SK-N-SH (cell line): ENCODE data around the gene IP6K1.

Experiments used
- ELF1 ChIP-seq: IDR thresholded peaks from 2 replicates; pipeline ENCODE4 v1.4.0; 2012
- EP300 ChIP-seq, 2 experiments: IDR thresholded peaks; 2 replicates each; pipeline versions ENCODE4 v1.4.0 to v1.6.1; 2012; ENCODE audit warnings: borderline replicate concordance in 1 of 2, low read depth in 1 of 2, low read length in 1 of 2
- EZH2phosphoT487 ChIP-seq: fragments of 200-600 bp; sonication (generic); IDR thresholded peaks from 2 replicates; pipeline ENCODE4 v1.6.1; 2017; ENCODE audit warnings: low read depth, mixed run types, mild to moderate bottlenecking, antibody characterized with exemption, moderate library complexity, borderline replicate concordance
- JUND ChIP-seq: IDR thresholded peaks from 2 replicates; pipeline ENCODE4 v1.4.0; 2012
- NRF1 ChIP-seq: IDR thresholded peaks from 2 replicates; pipeline ENCODE4 v1.6.1; 2012; ENCODE audit warnings: low read depth, mild to moderate bottlenecking, low read length
- POLR2AphosphoS5 ChIP-seq: IDR thresholded peaks from 2 replicates; pipeline ENCODE4 v1.6.1; 2012; ENCODE audit warnings: low read depth, low read length
- RAD21 ChIP-seq: IDR thresholded peaks from 2 replicates; pipeline ENCODE4 v1.6.1; 2012; ENCODE audit warnings: mild to moderate bottlenecking, low read length
- SIN3A ChIP-seq: IDR thresholded peaks from 2 replicates; pipeline ENCODE4 v1.6.1; 2012; ENCODE audit warnings: low read depth, mild to moderate bottlenecking, low read length, moderate library complexity, borderline replicate concordance
- TCF12 ChIP-seq: IDR thresholded peaks from 2 replicates; pipeline ENCODE4 v1.4.0; 2012
- YY1 ChIP-seq: IDR thresholded peaks from 2 replicates; pipeline ENCODE4 v1.4.0; 2012; ENCODE audit warnings: low read depth, mild to moderate bottlenecking
- TF ChIP-seq, protein P1 (sequence below): fragments of 200-600 bp; sonication (generic); IDR thresholded peaks from 2 replicates; pipeline ENCODE4 v1.6.1; 2017; ENCODE audit warnings: antibody characterized with exemption, mild to moderate bottlenecking, moderate library complexity
- TF ChIP-seq, protein P2 (sequence below): IDR thresholded peaks from 2 replicates; pipeline ENCODE4 v1.4.0; 2012; ENCODE audit warnings: low read depth, borderline replicate concordance
- TF ChIP-seq, protein P3 (sequence below): IDR thresholded peaks from 2 replicates; pipeline ENCODE4 v1.6.1; 2012; ENCODE audit warnings: mild to moderate bottlenecking, low read depth, low read length, moderate library complexity

- TF ChIP-seq, protein P1, sequence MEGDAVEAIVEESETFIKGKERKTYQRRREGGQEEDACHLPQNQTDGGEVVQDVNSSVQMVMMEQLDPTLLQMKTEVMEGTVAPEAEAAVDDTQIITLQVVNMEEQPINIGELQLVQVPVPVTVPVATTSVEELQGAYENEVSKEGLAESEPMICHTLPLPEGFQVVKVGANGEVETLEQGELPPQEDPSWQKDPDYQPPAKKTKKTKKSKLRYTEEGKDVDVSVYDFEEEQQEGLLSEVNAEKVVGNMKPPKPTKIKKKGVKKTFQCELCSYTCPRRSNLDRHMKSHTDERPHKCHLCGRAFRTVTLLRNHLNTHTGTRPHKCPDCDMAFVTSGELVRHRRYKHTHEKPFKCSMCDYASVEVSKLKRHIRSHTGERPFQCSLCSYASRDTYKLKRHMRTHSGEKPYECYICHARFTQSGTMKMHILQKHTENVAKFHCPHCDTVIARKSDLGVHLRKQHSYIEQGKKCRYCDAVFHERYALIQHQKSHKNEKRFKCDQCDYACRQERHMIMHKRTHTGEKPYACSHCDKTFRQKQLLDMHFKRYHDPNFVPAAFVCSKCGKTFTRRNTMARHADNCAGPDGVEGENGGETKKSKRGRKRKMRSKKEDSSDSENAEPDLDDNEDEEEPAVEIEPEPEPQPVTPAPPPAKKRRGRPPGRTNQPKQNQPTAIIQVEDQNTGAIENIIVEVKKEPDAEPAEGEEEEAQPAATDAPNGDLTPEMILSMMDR = no peak
- TF ChIP-seq POLR2AphosphoS5 = no peak
- no peak for TF ChIP-seq ELF1
- no peak for TF ChIP-seq JUND
- TF ChIP-seq, protein P2, sequence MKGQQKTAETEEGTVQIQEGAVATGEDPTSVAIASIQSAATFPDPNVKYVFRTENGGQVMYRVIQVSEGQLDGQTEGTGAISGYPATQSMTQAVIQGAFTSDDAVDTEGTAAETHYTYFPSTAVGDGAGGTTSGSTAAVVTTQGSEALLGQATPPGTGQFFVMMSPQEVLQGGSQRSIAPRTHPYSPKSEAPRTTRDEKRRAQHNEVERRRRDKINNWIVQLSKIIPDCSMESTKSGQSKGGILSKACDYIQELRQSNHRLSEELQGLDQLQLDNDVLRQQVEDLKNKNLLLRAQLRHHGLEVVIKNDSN = no peak
- TF ChIP-seq SIN3A = no peak
- TF ChIP-seq YY1 = no peak
- TF ChIP-seq EZH2phosphoT487 = no peak
- TF ChIP-seq, protein P3, sequence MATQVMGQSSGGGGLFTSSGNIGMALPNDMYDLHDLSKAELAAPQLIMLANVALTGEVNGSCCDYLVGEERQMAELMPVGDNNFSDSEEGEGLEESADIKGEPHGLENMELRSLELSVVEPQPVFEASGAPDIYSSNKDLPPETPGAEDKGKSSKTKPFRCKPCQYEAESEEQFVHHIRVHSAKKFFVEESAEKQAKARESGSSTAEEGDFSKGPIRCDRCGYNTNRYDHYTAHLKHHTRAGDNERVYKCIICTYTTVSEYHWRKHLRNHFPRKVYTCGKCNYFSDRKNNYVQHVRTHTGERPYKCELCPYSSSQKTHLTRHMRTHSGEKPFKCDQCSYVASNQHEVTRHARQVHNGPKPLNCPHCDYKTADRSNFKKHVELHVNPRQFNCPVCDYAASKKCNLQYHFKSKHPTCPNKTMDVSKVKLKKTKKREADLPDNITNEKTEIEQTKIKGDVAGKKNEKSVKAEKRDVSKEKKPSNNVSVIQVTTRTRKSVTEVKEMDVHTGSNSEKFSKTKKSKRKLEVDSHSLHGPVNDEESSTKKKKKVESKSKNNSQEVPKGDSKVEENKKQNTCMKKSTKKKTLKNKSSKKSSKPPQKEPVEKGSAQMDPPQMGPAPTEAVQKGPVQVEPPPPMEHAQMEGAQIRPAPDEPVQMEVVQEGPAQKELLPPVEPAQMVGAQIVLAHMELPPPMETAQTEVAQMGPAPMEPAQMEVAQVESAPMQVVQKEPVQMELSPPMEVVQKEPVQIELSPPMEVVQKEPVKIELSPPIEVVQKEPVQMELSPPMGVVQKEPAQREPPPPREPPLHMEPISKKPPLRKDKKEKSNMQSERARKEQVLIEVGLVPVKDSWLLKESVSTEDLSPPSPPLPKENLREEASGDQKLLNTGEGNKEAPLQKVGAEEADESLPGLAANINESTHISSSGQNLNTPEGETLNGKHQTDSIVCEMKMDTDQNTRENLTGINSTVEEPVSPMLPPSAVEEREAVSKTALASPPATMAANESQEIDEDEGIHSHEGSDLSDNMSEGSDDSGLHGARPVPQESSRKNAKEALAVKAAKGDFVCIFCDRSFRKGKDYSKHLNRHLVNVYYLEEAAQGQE = no peak
- no peak for TF ChIP-seq NRF1
- no peak for TF ChIP-seq EP300 (IDR thresholded peaks at IDR 0.05; ENCODE audit: borderline replicate concordance in 1 of 2, low read depth in 1 of 2, low read length in 1 of 2)
- no peak for TF ChIP-seq TCF12
- TF ChIP-seq RAD21 = no peak
Measured at GRCh38 chr3:49703956-49704355, 82.4 kb downstream of the IP6K1 start.
